ENCODE data around the gene CNTNAP2. TPM values are rescaled to one million over a fixed set of nuclear protein-coding genes. Genes with fewer than 3 reads are reported as not detected.

The CNTNAP2 gene
- total RNA-seq, 3 donors from 2014 or later (not counting 1 experiment from before 2014, with no cell fraction given) = 0.18 to 1.1 TPM; not detected in 1

DNA sequence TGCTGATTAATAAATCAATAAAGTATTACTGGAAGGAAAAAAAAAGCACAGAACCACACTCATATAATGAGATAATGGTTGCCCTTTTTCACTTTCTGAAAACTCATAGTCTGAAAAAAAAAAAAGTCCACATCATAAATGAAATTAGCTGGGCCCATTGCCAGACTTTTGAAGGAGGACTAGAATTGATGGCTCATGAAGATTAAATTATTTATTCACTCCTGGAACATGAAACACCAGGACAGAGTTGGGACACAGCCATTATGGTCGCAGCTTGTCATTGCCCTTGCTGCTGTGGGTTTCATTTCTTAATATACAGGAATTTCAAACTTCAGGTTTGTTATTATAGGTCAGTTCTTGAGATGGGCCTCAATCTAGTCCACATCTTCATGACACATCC is 91.9 kb downstream of the CNTNAP2 start:
- no peaks in the 10 kb centered on the region for H3K4me1 ChIP-seq (ENCODE audit: control insufficient read depth, insufficient read depth, low read length)
- ATAC-seq = no peak
- H3K9me3 ChIP-seq (ENCODE audit: control insufficient read depth, insufficient read depth, low read length) = no peaks in the 10 kb centered on the region
- peaks cover 2 to 4% of the 10 kb centered on the region in 2 donors for H3K9me3 Mint-ChIP-seq
- intact Hi-C loops (cut with micrococcal nuclease) = no loop called here
- no peak overlapping the region for H3K27ac Mint-ChIP-seq
- H3K4me3 ChIP-seq (ENCODE audit: low read length) = no peak overlapping the region
- no peaks in the 10 kb centered on the region for H3K27me3 Mint-ChIP-seq (ENCODE audit: low read depth in 2 of 2)
- H3K36me3 ChIP-seq (ENCODE audit: control insufficient read depth, insufficient read depth, low read length) = no peaks in the 10 kb centered on the region
- H3K4me1 Mint-ChIP-seq = no peaks in the 10 kb centered on the region
- TF ChIP-seq, protein P1, sequence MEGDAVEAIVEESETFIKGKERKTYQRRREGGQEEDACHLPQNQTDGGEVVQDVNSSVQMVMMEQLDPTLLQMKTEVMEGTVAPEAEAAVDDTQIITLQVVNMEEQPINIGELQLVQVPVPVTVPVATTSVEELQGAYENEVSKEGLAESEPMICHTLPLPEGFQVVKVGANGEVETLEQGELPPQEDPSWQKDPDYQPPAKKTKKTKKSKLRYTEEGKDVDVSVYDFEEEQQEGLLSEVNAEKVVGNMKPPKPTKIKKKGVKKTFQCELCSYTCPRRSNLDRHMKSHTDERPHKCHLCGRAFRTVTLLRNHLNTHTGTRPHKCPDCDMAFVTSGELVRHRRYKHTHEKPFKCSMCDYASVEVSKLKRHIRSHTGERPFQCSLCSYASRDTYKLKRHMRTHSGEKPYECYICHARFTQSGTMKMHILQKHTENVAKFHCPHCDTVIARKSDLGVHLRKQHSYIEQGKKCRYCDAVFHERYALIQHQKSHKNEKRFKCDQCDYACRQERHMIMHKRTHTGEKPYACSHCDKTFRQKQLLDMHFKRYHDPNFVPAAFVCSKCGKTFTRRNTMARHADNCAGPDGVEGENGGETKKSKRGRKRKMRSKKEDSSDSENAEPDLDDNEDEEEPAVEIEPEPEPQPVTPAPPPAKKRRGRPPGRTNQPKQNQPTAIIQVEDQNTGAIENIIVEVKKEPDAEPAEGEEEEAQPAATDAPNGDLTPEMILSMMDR (IDR thresholded peaks at IDR 0.05) = no peak
- 50% methylated on average over 1 of the region's 1 CpG for WGBS (ENCODE audit: insufficient coverage)
- no peak overlapping the region for H3K4me3 Mint-ChIP-seq
- H3K27ac ChIP-seq (ENCODE audit: low read length) = no peak overlapping the region
- no peaks in the 10 kb centered on the region for H3K36me3 Mint-ChIP-seq
- no peak for DNase-seq
- no peaks in the 10 kb centered on the region for H3K27me3 ChIP-seq (ENCODE audit: control insufficient read depth, insufficient read depth, low read length)

DNA sequence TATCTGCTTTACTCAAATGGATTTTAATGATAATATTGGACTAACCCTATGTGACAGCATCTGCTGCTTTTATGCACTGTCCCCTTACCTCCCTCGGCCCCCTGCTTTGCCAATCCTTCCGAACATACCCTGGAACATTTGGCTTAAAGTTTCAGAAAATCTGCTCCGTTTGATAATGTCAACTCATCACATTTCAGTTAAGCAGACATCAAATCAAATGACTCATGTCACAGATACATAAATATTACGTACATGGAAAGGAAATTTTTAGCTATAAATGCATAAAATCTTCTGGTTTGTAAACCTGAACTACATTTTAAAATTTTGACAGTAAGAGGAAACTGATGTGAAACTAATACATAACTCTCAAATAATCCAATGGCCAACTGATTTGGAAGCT is 98.2 kb downstream of the CNTNAP2 start:
- Histone ChIP-seq H3K4me1 (ENCODE audit: control insufficient read depth, insufficient read depth, low read length) (no peaks in the 10 kb centered on the region), H3K4me3 (ENCODE audit: low read length) (no peak overlapping the region), H3K27ac (ENCODE audit: low read length) (no peak overlapping the region), H3K9me3 (ENCODE audit: control insufficient read depth, insufficient read depth, low read length) (peaks cover 7% of the 10 kb centered on the region), H3K27me3 (ENCODE audit: control insufficient read depth, insufficient read depth, low read length) (no peaks in the 10 kb centered on the region), H3K36me3 (ENCODE audit: control insufficient read depth, insufficient read depth, low read length) (no peaks in the 10 kb centered on the region)
- WGBS (ENCODE audit: insufficient coverage) = 81% methylated on average over 3 of the region's 4 CpGs
- no peaks in the 10 kb centered on the region for H3K27me3 Mint-ChIP-seq (ENCODE audit: low read depth in 2 of 2)
- no peak for ATAC-seq
- no peak for DNase-seq
- intact Hi-C loops (cut with micrococcal nuclease) = no loop called here
- no peaks in the 10 kb centered on the region for H3K4me1 Mint-ChIP-seq
- no peaks in the 10 kb centered on the region for H3K36me3 Mint-ChIP-seq
- no peak overlapping the region for H3K4me3 Mint-ChIP-seq
- H3K27ac Mint-ChIP-seq = no peak overlapping the region
- peaks cover 7 to 9% of the 10 kb centered on the region in 2 donors for H3K9me3 Mint-ChIP-seq
- TF ChIP-seq, protein P1 (IDR thresholded peaks at IDR 0.05) = no peak

DNA sequence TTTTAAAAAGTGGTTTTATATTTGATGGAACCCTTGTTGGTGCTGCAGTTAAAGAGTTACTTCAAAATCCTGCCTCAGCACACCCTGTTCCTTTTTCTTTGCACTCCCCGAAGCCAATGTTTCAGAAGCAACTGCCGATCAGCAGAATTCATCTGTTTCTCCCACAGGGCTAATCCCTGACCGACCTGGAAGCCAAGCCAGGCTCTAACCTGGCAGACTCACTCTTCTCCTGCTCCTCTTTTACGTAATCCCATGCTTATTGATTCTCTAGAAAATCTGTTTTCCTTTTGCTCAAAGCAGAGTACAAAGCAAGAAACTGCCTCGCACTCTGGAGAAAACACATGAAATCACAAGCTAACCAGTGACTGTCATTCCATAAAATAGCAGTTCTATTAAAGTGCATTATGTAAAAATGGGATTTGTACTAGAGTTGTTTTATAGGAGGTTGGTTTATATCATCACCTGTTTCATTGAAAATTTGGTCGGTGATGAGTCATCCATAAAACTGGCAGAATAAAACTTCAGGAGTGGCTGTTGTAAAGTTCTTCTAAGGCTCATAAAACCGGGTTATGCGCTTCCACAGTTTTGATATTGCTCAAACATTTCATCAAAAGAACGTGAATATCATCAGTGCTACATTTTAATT is 99.9 kb downstream of the CNTNAP2 start:
- Mint-ChIP-seq H3K4me3 (no peak overlapping the region), H3K9me3 (peaks cover 8 to 9% of the 10 kb centered on the region in 2 donors), H3K27me3 (ENCODE audit: low read depth in 2 of 2) (no peaks in the 10 kb centered on the region), H3K27ac (no peak overlapping the region), H3K4me1 (no peaks in the 10 kb centered on the region), H3K36me3 (no peaks in the 10 kb centered on the region)
- WGBS (ENCODE audit: insufficient coverage) = 85% methylated on average over 7 of the region's 9 CpGs
- Histone ChIP-seq H3K27me3 (ENCODE audit: control insufficient read depth, insufficient read depth, low read length) (no peaks in the 10 kb centered on the region), H3K9me3 (ENCODE audit: control insufficient read depth, insufficient read depth, low read length) (peaks cover 7% of the 10 kb centered on the region), H3K4me1 (ENCODE audit: control insufficient read depth, insufficient read depth, low read length) (no peaks in the 10 kb centered on the region), H3K4me3 (ENCODE audit: low read length) (no peak overlapping the region), H3K27ac (ENCODE audit: low read length) (no peak overlapping the region), H3K36me3 (ENCODE audit: control insufficient read depth, insufficient read depth, low read length) (no peaks in the 10 kb centered on the region)
- TF ChIP-seq, protein P1 (IDR thresholded peaks at IDR 0.05) = no peak
- ATAC-seq (no peak), DNase-seq (no peak)
- intact Hi-C loops (cut with micrococcal nuclease) = no loop called here

DNA sequence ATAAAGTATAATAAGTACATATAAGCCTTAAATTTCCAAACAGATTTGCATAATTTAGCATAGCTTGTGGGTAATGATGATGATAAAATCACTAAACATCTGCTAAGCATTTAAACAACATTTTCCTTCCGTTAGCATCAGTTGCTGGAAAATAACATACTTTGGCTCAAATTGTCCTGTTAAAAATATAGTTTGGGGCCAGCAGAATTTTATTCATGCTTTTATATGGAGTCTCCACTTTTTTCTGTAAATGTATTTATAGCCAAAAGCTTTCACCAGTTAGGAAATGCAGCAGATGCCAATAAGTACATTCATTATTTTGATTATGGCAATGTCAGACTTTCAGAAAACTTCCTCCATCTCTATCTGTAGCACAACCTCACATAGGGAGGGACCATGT is 107.2 kb downstream of the CNTNAP2 start:
- no CpG with 5 or more reads among the region's 1 CpG for WGBS (ENCODE audit: insufficient coverage)
- ATAC-seq (no peak), DNase-seq (no peak)
- Histone ChIP-seq H3K9me3 (ENCODE audit: control insufficient read depth, insufficient read depth, low read length) (no peaks in the 10 kb centered on the region), H3K36me3 (ENCODE audit: control insufficient read depth, insufficient read depth, low read length) (no peaks in the 10 kb centered on the region), H3K4me3 (ENCODE audit: low read length) (no peak overlapping the region), H3K27me3 (ENCODE audit: control insufficient read depth, insufficient read depth, low read length) (no peaks in the 10 kb centered on the region), H3K27ac (ENCODE audit: low read length) (no peak overlapping the region), H3K4me1 (ENCODE audit: control insufficient read depth, insufficient read depth, low read length) (no peaks in the 10 kb centered on the region)
- no peaks in the 10 kb centered on the region for H3K36me3 Mint-ChIP-seq
- H3K4me3 Mint-ChIP-seq = no peak overlapping the region
- no peaks in the 10 kb centered on the region for H3K27me3 Mint-ChIP-seq (ENCODE audit: low read depth in 2 of 2)
- no peak overlapping the region for H3K27ac Mint-ChIP-seq
- TF ChIP-seq, protein P1 (IDR thresholded peaks at IDR 0.05) = no peak
- intact Hi-C loops (cut with micrococcal nuclease) = no loop called here
- no peaks in the 10 kb centered on the region for H3K4me1 Mint-ChIP-seq
- H3K9me3 Mint-ChIP-seq = peaks cover 11 to 17% of the 10 kb centered on the region in 2 donors

Measured in natural killer cell (primary cell).